SU-DHL-6 (cell line): ENCODE data around the gene SH3RF2.

Experiments
- H2AFZ ChIP-seq: fragments of 200-600 bp; sonication (generic); 2 replicates; pipeline ENCODE4 v1.6.1; 2014; ENCODE audit warnings: low read depth, mild to moderate bottlenecking, moderate library complexity, mixed read lengths, antibody characterized with exemption, low read length; ENCODE audit not compliant: severe bottlenecking
- H3F3A ChIP-seq: fragments of 200-600 bp; shearing (Covaris generic); 2 replicates; pipeline ENCODE4 v1.6.0; 2016; ENCODE audit warnings: antibody characterized with exemption, mild to moderate bottlenecking; ENCODE audit not compliant: insufficient read depth
- H3K27ac ChIP-seq: fragments of 200-600 bp; sonication (generic); 2 replicates; pipeline ENCODE4 v1.5.1; 2016; ENCODE audit warnings: low read depth, mild to moderate bottlenecking, low read length, moderate library complexity, mixed read lengths
- H3K27me3 ChIP-seq: fragments of 200-600 bp; sonication (generic), shearing (Covaris generic); 2 replicates; pipeline ENCODE4 v1.6.0; 2014; ENCODE audit warnings: mild to moderate bottlenecking, low read length
- H3K36me3 ChIP-seq: fragments of 200-600 bp; sonication (generic); 2 replicates; pipeline ENCODE4 v1.6.1; 2014; ENCODE audit warnings: mild to moderate bottlenecking, low read length, mixed read lengths
- H3K4me2 ChIP-seq: fragments of 300-600, 200-600 bp; shearing (Covaris generic), sonication (generic); 2 replicates; pipeline ENCODE4 v1.6.0; 2014; ENCODE audit warnings: low read length, low read depth, mild to moderate bottlenecking; ENCODE audit not compliant: poor library complexity, severe bottlenecking
- H3K4me3 ChIP-seq: fragments of 200-600 bp; sonication (generic); 2 replicates; pipeline ENCODE4 v1.5.1; 2014; ENCODE audit warnings: antibody characterized with exemption, low read length, mild to moderate bottlenecking, mixed read lengths; ENCODE audit not compliant: insufficient read depth, poor library complexity, severe bottlenecking
- H3K79me2 ChIP-seq: fragments of 200-600 bp; sonication (generic); 2 replicates; pipeline ENCODE4 v1.6.1; 2014; ENCODE audit warnings: mild to moderate bottlenecking, low read length, moderate library complexity; ENCODE audit not compliant: insufficient read depth
- H3K9ac ChIP-seq: fragments of 200-600 bp; sonication (generic); 2 replicates; pipeline ENCODE4 v1.7.0; 2014; ENCODE audit warnings: mild to moderate bottlenecking, low read length
- H3K9me2 ChIP-seq: fragments of 200-600 bp; sonication (generic); replicated peaks from 2 replicates; pipeline ENCODE4 v1.6.1; 2014; ENCODE audit warnings: low read length; ENCODE audit not compliant: insufficient read depth
- H3K9me3 ChIP-seq: fragments of 200-600 bp; sonication (generic); 2 replicates; pipeline ENCODE4 v1.6.1; 2014; ENCODE audit warnings: low read length, mixed read lengths; ENCODE audit not compliant: insufficient read depth
- H4K20me1 ChIP-seq: fragments of 200-600 bp; sonication (generic); 2 replicates; pipeline ENCODE4 v1.6.1; 2014; ENCODE audit warnings: low read depth, mild to moderate bottlenecking, antibody characterized with exemption, low read length, moderate library complexity, mixed read lengths
- EZH2phosphoT487 ChIP-seq: fragments of 200-600 bp; sonication (generic), shearing (Covaris generic); conservative IDR thresholded peaks from 2 replicates; pipeline ENCODE4 v1.6.1; 2018; ENCODE audit warnings: mild to moderate bottlenecking, antibody characterized with exemption, low read length, moderate library complexity, mixed read lengths
- TF ChIP-seq, protein P1 (sequence below): fragments of 200-600 bp; sonication (generic); IDR thresholded peaks from one replicate; pipeline ENCODE4 v1.5.1; 2017; ENCODE audit warnings: antibody characterized with exemption, mild to moderate bottlenecking, low read length, moderate library complexity; ENCODE audit not compliant: insufficient read depth, poor library complexity, severe bottlenecking

SH3RF2 gene

GRCh38 chr5:146005723-146006122, 69.3 kb downstream of the SH3RF2 start:
- Histone ChIP-seq H3K9ac (no peak overlapping the region), H4K20me1 (no peaks in the 10 kb centered on the region), H3F3A (no peaks in the 10 kb centered on the region), H3K79me2 (no peaks in the 10 kb centered on the region), H3K4me3 (no peak overlapping the region), H3K4me2 (no peak overlapping the region), H3K27ac (no peak overlapping the region), H2AFZ (no peak overlapping the region), H3K27me3 (no peaks in the 10 kb centered on the region), H3K9me2 (no peaks in the 10 kb centered on the region), H3K9me3 (no peaks in the 10 kb centered on the region), H3K36me3 (no peaks in the 10 kb centered on the region)
- TF ChIP-seq EZH2phosphoT487 = no peak
- TF ChIP-seq, protein P1, sequence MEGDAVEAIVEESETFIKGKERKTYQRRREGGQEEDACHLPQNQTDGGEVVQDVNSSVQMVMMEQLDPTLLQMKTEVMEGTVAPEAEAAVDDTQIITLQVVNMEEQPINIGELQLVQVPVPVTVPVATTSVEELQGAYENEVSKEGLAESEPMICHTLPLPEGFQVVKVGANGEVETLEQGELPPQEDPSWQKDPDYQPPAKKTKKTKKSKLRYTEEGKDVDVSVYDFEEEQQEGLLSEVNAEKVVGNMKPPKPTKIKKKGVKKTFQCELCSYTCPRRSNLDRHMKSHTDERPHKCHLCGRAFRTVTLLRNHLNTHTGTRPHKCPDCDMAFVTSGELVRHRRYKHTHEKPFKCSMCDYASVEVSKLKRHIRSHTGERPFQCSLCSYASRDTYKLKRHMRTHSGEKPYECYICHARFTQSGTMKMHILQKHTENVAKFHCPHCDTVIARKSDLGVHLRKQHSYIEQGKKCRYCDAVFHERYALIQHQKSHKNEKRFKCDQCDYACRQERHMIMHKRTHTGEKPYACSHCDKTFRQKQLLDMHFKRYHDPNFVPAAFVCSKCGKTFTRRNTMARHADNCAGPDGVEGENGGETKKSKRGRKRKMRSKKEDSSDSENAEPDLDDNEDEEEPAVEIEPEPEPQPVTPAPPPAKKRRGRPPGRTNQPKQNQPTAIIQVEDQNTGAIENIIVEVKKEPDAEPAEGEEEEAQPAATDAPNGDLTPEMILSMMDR = no peak

- Histone ChIP-seq H3K9ac (no peak overlapping the region), H3K27me3 (no peaks in the 10 kb centered on the region), H3K79me2 (no peaks in the 10 kb centered on the region), H3K36me3 (no peaks in the 10 kb centered on the region), H3K9me2 (no peaks in the 10 kb centered on the region), H3K9me3 (no peaks in the 10 kb centered on the region), H4K20me1 (no peaks in the 10 kb centered on the region), H3K27ac (no peak overlapping the region), H3F3A (no peaks in the 10 kb centered on the region), H2AFZ (no peak overlapping the region), H3K4me2 (no peak overlapping the region), H3K4me3 (no peak overlapping the region)
- no peak for TF ChIP-seq EZH2phosphoT487
- TF ChIP-seq, protein P1 = no peak
These were observed 70.3 kb downstream of the SH3RF2 start for GRCh38 chr5:146006470-146007190.

DNA sequence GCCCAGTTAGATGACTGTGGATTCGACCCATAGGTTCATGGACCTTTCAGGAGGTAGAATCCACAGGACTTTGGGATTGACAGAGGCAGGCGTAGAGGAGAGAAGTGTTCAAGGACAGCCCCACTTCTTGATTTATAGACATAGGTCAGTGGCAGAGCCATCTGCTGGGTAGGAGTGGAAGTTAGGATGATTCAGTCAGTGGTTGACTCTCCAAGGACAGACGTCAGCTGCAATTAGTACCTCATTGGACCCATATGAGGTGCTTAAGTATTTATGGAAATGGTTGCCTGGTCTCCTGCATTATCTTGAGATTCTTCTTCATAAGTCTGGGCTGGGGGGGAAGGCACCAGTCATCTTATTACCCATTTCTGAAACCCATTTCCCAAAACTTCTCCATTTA, 70.9 kb downstream of the SH3RF2 start:
- Histone ChIP-seq H3F3A (no peaks in the 10 kb centered on the region), H3K27ac (no peak overlapping the region), H3K9me2 (no peaks in the 10 kb centered on the region), H3K4me3 (no peak overlapping the region), H3K9ac (no peak overlapping the region), H3K36me3 (no peaks in the 10 kb centered on the region), H3K9me3 (no peaks in the 10 kb centered on the region), H3K79me2 (no peaks in the 10 kb centered on the region), H4K20me1 (no peaks in the 10 kb centered on the region), H2AFZ (no peak overlapping the region), H3K4me2 (no peak overlapping the region), H3K27me3 (no peaks in the 10 kb centered on the region)
- TF ChIP-seq, protein P1 = no peak
- TF ChIP-seq EZH2phosphoT487 = no peak
